GM19328 (cell line): ENCODE data around the gene LRRC37A2.
"Not testable (repeated sequence)": the region's sequence is repeated elsewhere in the genome, so short reads cannot be mapped to it uniquely, and the experiment has no call there.

Experiments
- ATAC-seq: cut with Tn5 transposase; IDR thresholded peaks from one replicate; pipeline ENCODE4 v1.9.1; 2021; ENCODE audit warnings: mild to moderate bottlenecking, moderate library complexity; ENCODE audit not compliant: unreplicated experiment

The LRRC37A2 gene

GRCh38 chr17:46591332-46591731, 79.1 kb downstream of the LRRC37A2 start:
- ATAC-seq: not testable (repeated sequence)

- ATAC-seq: not testable (repeated sequence)
Measured at GRCh38 chr17:46598344-46598931, 86.2 kb downstream of the LRRC37A2 start.

GRCh38 chr17:46600767-46601166, 88.5 kb downstream of the LRRC37A2 start:
- ATAC-seq: not testable (repeated sequence)

- ATAC-seq: peak; percentile 80
Measured at GRCh38 chr17:46603125-46603524, 90.9 kb downstream of the LRRC37A2 start.
